Left lung (tissue), 10 donors: ENCODE data around the gene NEURL1B. TPM values are rescaled to one million over a fixed set of nuclear protein-coding genes. Genes with fewer than 3 reads are reported as not detected.

Source experiments
- ATAC-seq: fragments of 200-7000 bp; cut with Tn5 transposase; one replicate; pipeline ENCODE4 v1.9.1; 2020; ENCODE audit warnings: moderate library complexity
- DNase-seq, 4 donors: peaks; one replicate each; pipeline ENCODE4 v3.0.0-alpha.2; 2013 to 2020
- H3K27ac ChIP-seq, 2 donors: fragments of 200-600 bp; sonication (generic) in 1 of 2; one replicate each; pipeline versions ENCODE4 v1.5.0 to v1.8.0; 2020 to 2021
- H3K27me3 ChIP-seq, 2 donors: fragments of 200-600 bp; sonication (generic) in 1 of 2; one replicate each; pipeline versions ENCODE4 v1.5.0 to v1.8.0; 2020 to 2021
- H3K36me3 ChIP-seq, 2 donors: fragments of 200-600 bp; sonication (generic) in 1 of 2; one replicate each; pipeline versions ENCODE4 v1.5.0 to v1.8.0; 2020 to 2021
- H3K4me1 ChIP-seq, 2 donors: fragments of 200-600 bp; one replicate each; pipeline ENCODE4 v1.8.0; 2021
- H3K4me3 ChIP-seq, 2 donors: fragments of 200-600 bp; sonication (generic) in 1 of 2; one replicate each; pipeline versions ENCODE4 v1.5.0 to v1.8.0; 2020 to 2021; ENCODE audit warnings: mild to moderate bottlenecking in 1 of 2
- H3K9me3 ChIP-seq, 2 donors: fragments of 200-600 bp; sonication (generic) in 1 of 2; one replicate each; pipeline versions ENCODE4 v1.5.0 to v1.8.0; 2020 to 2021
- intact Hi-C, 2 donors: fragments of 100-400 bp; cut with DNase I; formaldehyde crosslinking; loops; one replicate each; pipeline versions ENCODE4 v1.11.2 to v1.14.2; 2022
- polyA plus RNA-seq, 6 donors: library from polyadenylated mRNA; unstranded; fragments of 120-200 nt; gene quantifications; one replicate each; pipeline ENCODE4 v1.2.1, GENCODE V29; 2013; ENCODE audit not compliant: insufficient read length in 6 of 6
- total RNA-seq, 2 donors: library from RNA; stranded (reverse); fragmentation: NEBNext Ultra II Directional; extraction: Animal tissue kit (Norgen Biotek cat#: 25700); gene quantifications; one replicate each; pipeline ENCODE4 v1.2.1, GENCODE V29; 2021
- TF ChIP-seq, protein P1 (sequence below), 2 donors: fragments of 200-600 bp; sonication (generic) in 1 of 2; IDR thresholded peaks; one replicate each; pipeline versions ENCODE4 v1.5.0 to v1.8.0; 2021; ENCODE audit warnings: antibody characterized with exemption in 2 of 2
- donor health status: DM: no; HTN: yes; CAD: no.
- donor health status: DM: no; HTN: no; CAD: no.

The NEURL1B gene
- total and polyA plus RNA-seq, 8 donors, result 11.8 to 34.1 (median 29.1) TPM

- H3K27ac ChIP-seq, result no peak overlapping the region
- TF ChIP-seq, protein P1, sequence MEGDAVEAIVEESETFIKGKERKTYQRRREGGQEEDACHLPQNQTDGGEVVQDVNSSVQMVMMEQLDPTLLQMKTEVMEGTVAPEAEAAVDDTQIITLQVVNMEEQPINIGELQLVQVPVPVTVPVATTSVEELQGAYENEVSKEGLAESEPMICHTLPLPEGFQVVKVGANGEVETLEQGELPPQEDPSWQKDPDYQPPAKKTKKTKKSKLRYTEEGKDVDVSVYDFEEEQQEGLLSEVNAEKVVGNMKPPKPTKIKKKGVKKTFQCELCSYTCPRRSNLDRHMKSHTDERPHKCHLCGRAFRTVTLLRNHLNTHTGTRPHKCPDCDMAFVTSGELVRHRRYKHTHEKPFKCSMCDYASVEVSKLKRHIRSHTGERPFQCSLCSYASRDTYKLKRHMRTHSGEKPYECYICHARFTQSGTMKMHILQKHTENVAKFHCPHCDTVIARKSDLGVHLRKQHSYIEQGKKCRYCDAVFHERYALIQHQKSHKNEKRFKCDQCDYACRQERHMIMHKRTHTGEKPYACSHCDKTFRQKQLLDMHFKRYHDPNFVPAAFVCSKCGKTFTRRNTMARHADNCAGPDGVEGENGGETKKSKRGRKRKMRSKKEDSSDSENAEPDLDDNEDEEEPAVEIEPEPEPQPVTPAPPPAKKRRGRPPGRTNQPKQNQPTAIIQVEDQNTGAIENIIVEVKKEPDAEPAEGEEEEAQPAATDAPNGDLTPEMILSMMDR (IDR thresholded peaks at IDR 0.05), result no peak
- H3K9me3 ChIP-seq, result no peaks in the 10 kb centered on the region
- H3K36me3 ChIP-seq, result no peaks in the 10 kb centered on the region
- H3K4me3 ChIP-seq, result no peak overlapping the region
- peaks cover 0 to 12% of the 10 kb centered on the region in 2 donors for H3K27me3 ChIP-seq
- ATAC-seq, result peak; percentile 74
- intact Hi-C loops, result loop anchor here in 1 of 2 donors (10.0 kb wide), 1 partner anchor 216 kb away; no protein-coding TSS in a partner anchor
- DNase-seq, result peak in 3 of 4 donors; percentile 58 to 82 (median 77)
- H3K4me1 ChIP-seq, result peaks cover 10 to 20% of the 10 kb centered on the region in 2 donors
These were observed 59.6 kb downstream of the NEURL1B start for GRCh38 chr5:172700365-172701290.

DNA sequence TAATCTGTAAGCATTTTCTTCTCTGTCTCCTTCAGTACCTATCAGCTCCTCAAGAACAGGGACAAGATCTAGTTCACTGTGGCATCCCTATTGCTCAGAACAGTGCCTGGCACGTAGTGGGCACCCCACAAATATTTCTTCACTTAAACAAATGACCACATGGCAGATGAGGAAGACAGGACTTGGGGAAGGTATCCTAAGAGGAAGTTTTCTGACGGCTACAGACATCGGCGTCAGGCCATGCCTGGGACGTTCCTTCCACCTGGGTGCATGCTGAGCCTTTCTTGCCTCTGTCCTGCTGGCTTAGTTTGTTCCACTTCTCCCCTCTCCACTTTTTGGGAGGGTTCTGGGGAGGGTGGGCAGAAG is 60.2 kb downstream of the NEURL1B start:
- DNase-seq, result no peak
- peaks cover 0 to 12% of the 10 kb centered on the region in 2 donors for H3K27me3 ChIP-seq
- intact Hi-C loops, result loop anchor here in 1 of 2 donors (10.0 kb wide), 1 partner anchor 216 kb away; no protein-coding TSS in a partner anchor
- H3K27ac ChIP-seq, result no peak overlapping the region
- TF ChIP-seq, protein P1 (IDR thresholded peaks at IDR 0.05), result no peak
- H3K36me3 ChIP-seq, result no peaks in the 10 kb centered on the region
- H3K9me3 ChIP-seq, result no peaks in the 10 kb centered on the region
- peaks cover 10 to 15% of the 10 kb centered on the region in 2 donors for H3K4me1 ChIP-seq
- no peak overlapping the region for H3K4me3 ChIP-seq
- ATAC-seq, result no peak

DNA sequence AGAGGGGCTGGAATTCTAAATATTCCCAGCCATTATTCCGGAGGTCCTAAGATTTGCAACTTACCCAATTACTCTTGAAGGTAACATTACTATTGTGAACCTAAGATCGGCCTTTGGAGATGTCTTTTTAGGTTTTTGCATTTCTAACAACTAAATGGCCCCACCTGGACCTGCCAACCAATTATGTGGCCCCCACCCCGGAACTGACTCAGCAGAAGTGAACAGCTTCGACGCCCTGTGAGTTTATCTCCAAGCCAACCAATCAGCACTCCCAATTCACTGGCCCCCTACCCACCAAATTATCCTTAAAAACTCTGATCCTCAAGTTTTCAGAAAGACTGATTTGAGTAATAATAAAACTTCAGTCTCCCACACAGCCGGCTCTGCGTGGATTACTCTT is 62.9 kb downstream of the NEURL1B start:
- H3K4me3 ChIP-seq, result no peak overlapping the region
- H3K9me3 ChIP-seq, result no peaks in the 10 kb centered on the region
- no peak for ATAC-seq
- no peaks in the 10 kb centered on the region for H3K36me3 ChIP-seq
- DNase-seq, result no peak
- TF ChIP-seq, protein P1 (IDR thresholded peaks at IDR 0.05), result no peak
- intact Hi-C loops, result loop anchor here in 1 of 2 donors (10.0 kb wide), 1 partner anchor 219 kb away; no protein-coding TSS in a partner anchor
- H3K27ac ChIP-seq, result no peak overlapping the region
- H3K27me3 ChIP-seq, result peaks cover 0 to 17% of the 10 kb centered on the region in 2 donors
- peaks cover 0 to 5% of the 10 kb centered on the region in 2 donors for H3K4me1 ChIP-seq

DNA sequence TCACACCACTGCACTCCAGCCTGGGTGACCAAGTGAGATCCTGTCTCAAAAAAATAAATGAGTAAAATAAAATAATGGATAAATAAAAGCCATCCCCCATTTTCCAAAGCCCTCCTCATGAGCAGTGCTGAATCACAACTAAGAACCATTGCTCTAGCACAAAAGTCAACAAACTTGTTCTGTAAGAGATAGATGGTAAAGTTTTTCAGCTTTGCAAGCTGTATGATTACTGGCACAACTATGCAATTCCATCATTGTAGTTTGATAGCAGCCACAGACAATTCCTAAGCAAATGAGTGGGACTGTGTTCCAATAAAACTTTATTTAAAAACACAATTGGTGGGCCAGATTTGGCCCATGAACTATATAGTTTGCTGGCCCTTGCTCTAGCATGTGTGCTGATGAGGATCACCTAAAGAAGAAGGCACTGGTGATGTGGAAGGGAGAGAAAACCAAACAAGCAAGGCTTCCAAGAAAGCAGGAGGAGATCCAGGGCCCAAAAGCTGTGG is 64.6 kb downstream of the NEURL1B start:
- Histone ChIP-seq H3K4me3 (no peak overlapping the region), H3K27me3 (peaks cover 0 to 13% of the 10 kb centered on the region in 2 donors), H3K36me3 (no peaks in the 10 kb centered on the region), H3K4me1 (peaks cover 0 to 5% of the 10 kb centered on the region in 2 donors), H3K27ac (no peak overlapping the region), H3K9me3 (no peaks in the 10 kb centered on the region)
- DNase-seq, result no peak
- intact Hi-C loops, result loop anchor here in 1 of 2 donors (10.0 kb wide), 1 partner anchor 221 kb away; no protein-coding TSS in a partner anchor
- no peak for ATAC-seq
- TF ChIP-seq, protein P1 (IDR thresholded peaks at IDR 0.05), result no peak

GRCh38 chr5:172706796-172707195 is 65.7 kb downstream of the NEURL1B start:
- ATAC-seq, result no peak
- intact Hi-C loops, result loop anchor here in 1 of 2 donors (10.0 kb wide), 1 partner anchor 222 kb away; no protein-coding TSS in a partner anchor
- TF ChIP-seq, protein P1 (IDR thresholded peaks at IDR 0.05), result no peak
- no peak for DNase-seq
- Histone ChIP-seq H3K36me3 (no peaks in the 10 kb centered on the region), H3K9me3 (no peaks in the 10 kb centered on the region), H3K27me3 (peaks cover 0 to 6% of the 10 kb centered on the region in 2 donors), H3K4me1 (peaks cover 0 to under 1% of the 10 kb centered on the region in 2 donors), H3K27ac (no peak overlapping the region), H3K4me3 (no peak overlapping the region)
